HG03103 (cell line): ENCODE measurements around the gene VWF.
"Not testable (repeated sequence)": the region's sequence is repeated elsewhere in the genome, so short reads cannot be mapped to it uniquely, and the experiment has no call there.

Source experiments
- ATAC-seq: cut with Tn5 transposase; IDR thresholded peaks from one replicate; pipeline ENCODE4 v1.9.1; 2021; ENCODE audit warnings: low read depth; ENCODE audit not compliant: unreplicated experiment

VWF gene

DNA sequence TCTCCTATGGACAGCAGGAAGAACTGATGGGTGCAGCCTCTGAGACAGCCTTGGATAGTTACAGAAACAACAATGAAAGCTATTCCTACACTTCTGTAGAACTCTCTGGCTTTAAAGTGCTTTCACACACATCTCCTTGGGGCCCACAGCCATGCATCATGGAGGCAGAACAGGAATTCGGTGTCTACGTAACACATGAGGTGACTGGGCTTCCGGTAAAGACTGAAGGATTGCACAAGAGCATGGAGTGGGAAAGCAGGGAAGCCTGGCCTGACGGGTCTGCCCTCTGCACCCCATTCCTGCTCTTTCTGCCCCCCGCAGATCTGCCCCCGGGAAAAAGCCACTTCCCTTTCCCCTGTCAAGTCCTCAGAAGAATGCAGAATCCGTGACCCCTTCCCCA lies 82.6 kb downstream of the VWF start:
- ATAC-seq = no peak

GRCh38 chr12:6040815-6041214 lies 83.7 kb downstream of the VWF start:
- no peak for ATAC-seq

DNA sequence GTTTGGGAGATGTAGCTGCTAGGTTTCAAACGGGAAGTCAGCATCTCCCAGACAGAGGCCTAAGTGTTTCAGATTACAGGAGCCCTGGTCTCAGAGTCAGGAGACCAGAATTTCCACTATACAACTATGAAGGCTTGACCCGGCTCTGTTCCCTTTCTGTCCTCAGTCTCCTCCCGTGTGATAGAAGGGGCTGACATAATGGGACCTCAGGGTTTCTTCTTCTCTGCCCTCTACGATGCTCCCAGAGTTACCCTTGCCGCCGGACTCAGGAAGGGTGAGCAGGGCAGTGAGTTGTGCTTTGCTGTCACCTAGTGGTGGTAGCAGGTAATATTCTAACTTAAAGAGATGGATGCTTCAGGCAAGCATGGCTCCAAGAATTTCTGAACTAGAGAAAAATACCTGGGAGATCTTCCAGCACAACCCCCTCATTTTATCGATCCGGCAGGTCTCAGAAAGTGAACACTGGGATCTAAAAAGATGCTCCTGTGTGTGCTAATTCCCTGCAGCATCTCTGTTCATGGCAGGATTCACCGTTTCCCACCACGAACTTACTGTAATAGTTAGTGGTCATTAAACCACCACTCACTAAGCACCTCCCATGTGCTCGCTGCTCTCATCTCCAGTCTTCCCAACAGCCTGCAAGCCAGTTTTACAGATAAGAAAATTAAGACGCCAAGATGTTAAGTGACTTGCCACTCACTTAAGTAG lies 84.4 kb downstream of the VWF start:
- ATAC-seq = no peak

- peak; percentile 68 for ATAC-seq
Measured at GRCh38 chr12:6038160-6038559, 86.3 kb downstream of the VWF start.

DNA sequence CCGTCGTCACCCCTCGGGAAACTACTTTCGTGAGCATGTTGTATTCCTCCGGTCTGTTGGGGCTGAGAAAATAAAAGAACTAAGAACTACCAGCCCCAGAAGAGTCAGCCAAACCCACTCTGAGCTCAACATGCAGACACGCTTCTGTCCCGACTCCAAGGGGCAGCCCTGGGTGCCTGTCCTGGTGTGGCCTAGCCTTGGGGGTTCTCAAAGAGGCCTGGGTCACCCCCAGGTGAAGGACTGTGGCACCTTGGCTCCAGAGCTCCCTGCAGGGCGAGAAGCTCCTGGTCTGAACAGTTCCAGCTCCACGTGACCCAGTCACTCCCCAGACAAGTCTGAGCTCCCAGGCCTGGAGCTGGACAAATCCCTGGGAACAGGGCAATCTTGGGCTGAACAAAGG lies 87.0 kb downstream of the VWF start:
- no peak for ATAC-seq

GRCh38 chr12:6036509-6036908 lies 88.0 kb downstream of the VWF start:
- no peak for ATAC-seq

DNA sequence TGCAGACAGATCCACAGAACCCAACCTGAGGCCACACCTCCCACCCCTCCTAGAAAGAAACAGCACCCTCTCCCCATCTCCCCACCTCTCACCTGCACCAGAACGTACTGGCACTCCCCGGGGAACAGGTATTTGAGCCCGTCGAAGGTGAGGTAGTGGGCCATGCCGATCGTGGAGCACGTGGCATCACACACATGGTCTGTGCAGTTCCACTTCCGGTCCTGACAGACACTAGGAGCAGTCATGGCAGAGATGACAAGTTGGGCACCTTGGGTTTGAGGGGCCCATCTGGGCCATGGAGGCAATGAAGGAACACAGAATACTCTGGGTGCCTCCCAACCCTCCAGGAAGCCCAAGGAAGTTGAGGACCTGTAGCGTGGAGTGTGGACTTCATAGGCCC lies 89.9 kb downstream of the VWF start:
- ATAC-seq = no peak

- ATAC-seq = no peak
Measured at GRCh38 chr12:6033546-6033945, 90.9 kb downstream of the VWF start.

DNA sequence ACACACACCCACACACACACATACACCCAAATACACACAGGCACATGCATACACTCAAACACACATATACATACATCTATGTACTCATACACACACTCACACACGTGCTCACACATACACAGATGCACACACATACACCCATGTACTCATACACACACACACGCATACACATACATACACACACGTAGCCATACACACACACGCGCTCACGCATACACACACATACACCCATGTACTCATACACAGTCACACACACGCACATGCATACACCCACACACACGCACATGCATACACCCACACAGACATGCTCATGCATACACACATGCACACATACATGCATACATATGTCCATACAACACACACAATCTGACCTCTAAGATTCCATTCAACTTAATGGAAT lies 91.7 kb downstream of the VWF start:
- no peak for ATAC-seq

DNA sequence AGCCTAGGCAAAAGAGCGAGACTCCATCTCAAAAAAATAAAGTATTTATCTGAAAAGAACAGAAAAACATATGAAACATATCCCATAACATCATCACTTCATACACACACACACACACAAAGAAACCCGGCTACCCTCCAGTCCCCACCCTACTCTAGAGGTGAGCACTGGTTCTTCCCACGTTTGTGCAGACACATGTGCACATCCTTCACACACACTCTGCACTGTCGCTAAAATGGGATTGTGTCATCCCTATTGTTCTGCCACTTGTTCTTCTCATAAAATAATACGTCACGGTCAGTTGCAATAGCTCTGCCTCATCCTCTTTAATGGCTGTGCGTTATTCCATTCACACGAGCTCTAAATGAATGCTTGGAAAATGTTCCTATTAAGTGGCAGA lies 93.5 kb downstream of the VWF start:
- ATAC-seq = no peak

GRCh38 chr12:6030081-6030480 lies 94.4 kb downstream of the VWF start:
- no peak for ATAC-seq

DNA sequence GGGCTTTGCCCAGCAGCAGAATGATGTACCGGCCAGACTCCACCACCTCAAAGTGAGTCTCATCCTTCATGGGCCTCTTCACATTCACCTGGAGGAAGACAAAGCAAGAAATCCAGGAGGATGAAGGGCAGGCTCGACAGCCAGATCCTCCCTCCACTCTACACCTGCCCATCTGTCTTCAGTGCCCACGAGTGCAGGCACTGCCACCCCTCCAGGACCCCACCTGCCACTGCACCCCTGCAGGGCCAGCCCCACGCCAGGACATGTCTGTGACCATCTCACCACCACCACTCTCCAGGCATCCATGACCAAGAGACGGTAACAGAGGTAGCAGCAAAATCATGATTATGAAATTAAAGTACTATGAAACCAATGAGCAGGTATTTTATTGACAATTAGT lies 95.1 kb downstream of the VWF start:
- no peak for ATAC-seq

- no peak for ATAC-seq
Measured at GRCh38 chr12:6026998-6027397, 97.5 kb downstream of the VWF start.

- not testable (repeated sequence) for ATAC-seq
Measured at GRCh38 chr12:6025703-6026298, 98.7 kb downstream of the VWF start.

DNA sequence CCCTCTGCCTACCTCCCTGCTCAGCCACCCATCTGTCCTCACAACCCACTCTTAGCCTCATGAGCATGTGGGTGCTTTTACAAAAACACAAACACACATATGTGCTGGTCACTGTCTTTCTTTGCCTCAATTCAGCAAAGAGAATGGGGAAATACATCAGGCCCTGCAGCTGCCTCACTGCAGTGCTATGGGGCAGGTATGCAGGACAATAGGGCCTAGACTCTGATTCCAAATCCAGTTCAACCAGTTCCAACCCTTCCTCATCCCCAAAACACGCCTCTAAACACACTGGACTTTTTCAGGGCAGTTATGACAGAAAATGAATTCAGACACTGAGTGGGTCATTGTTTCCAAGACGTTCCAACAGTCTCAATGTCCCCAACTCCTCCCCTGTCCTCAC lies 100.4 kb downstream of the VWF start:
- not testable (repeated sequence) for ATAC-seq

- ATAC-seq = no peak
Measured at GRCh38 chr12:6020930-6021329, 103.5 kb downstream of the VWF start.

GRCh38 chr12:6020511-6020910 lies 104.0 kb downstream of the VWF start:
- not testable (repeated sequence) for ATAC-seq

GRCh38 chr12:6019256-6019655 lies 105.2 kb downstream of the VWF start:
- not testable (repeated sequence) for ATAC-seq

- no peak for ATAC-seq
Measured at GRCh38 chr12:6018265-6018664, 106.2 kb downstream of the VWF start.

DNA sequence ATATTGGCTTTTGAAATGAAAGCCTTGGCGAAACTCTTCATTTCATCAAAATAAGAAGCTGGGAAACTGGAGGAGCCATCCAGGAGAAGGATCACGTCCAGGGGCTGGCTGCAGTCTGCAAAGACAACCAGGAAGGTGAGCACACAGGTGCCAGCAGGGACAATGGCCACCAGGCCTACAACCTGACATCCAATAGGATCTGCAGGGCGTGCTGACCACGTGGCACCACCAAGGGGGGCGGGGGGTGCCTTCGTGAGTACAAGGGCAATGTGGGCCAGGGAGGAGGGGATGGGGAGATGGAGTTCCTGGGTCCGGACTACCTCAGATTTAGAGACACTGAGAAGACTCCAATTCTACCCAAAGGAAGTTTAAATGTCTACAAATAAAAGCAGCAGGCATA lies 107.7 kb downstream of the VWF start:
- ATAC-seq = no peak

DNA sequence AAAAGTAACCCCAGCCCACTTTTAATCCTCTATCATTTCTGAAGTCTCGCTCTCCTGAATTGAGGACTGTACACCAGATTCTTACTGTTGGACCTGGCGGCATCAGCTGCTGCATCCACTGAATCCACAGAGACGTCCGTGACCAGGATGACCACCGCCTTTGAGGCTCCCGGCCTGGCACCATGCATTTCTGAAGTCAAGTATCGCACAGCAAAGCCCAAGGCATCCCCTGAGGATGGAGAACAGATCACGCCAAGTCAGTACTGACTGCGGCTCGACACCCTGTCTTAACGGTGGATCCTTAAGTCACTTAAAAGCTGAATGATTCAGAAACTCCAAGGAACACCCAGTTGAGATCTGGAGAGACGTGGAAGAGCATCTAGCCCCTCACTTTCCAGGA lies 108.5 kb downstream of the VWF start:
- not testable (repeated sequence) for ATAC-seq

GRCh38 chr12:6015271-6015670 lies 109.2 kb downstream of the VWF start:
- not testable (repeated sequence) for ATAC-seq
